Mesenchymal stem cell (in vitro differentiated cells and primary cell): Measurements from ENCODE around the gene RADIL.

ENCODE experiments used
- DNase-seq: peaks from one replicate; pipeline ENCODE4 v3.0.0-alpha.2; 2013
- H2AFZ ChIP-seq: one replicate; pipeline ENCODE4 v1.6.1; 2013; ENCODE audit warnings: low read depth, mild to moderate bottlenecking, control low read depth, inconsistent platforms, low read length, moderate library complexity
- H2AK5ac ChIP-seq: 2 replicates; pipeline ENCODE4 v1.6.1; 2013; ENCODE audit warnings: low read length, moderate library complexity, mild to moderate bottlenecking, inconsistent platforms; ENCODE audit not compliant: severe bottlenecking
- H2BK120ac ChIP-seq: one replicate; pipeline ENCODE4 v1.6.1; 2013; ENCODE audit warnings: low read depth, mild to moderate bottlenecking, inconsistent platforms, low read length, moderate library complexity
- H2BK12ac ChIP-seq, 2 experiments: one replicate each; pipeline ENCODE4 v1.6.1; 2013; ENCODE audit warnings: inconsistent platforms in 2 of 2, low read length in 2 of 2, mild to moderate bottlenecking in 2 of 2, moderate library complexity in 2 of 2, control low read depth in 1 of 2
- H2BK15ac ChIP-seq: one replicate; pipeline ENCODE4 v1.6.1; 2013; ENCODE audit warnings: mild to moderate bottlenecking, low read depth, inconsistent platforms; ENCODE audit not compliant: poor library complexity, severe bottlenecking
- H2BK5ac ChIP-seq: 2 replicates; pipeline ENCODE4 v1.6.1; 2013; ENCODE audit warnings: low read depth, mild to moderate bottlenecking, low read length, control low read depth, inconsistent platforms; ENCODE audit not compliant: poor library complexity, severe bottlenecking
- H3K14ac ChIP-seq, 2 experiments: one replicate each; pipeline ENCODE4 v1.6.1; 2013; ENCODE audit warnings: inconsistent platforms in 2 of 2, low read length in 2 of 2, control low read depth in 1 of 2, mild to moderate bottlenecking in 1 of 2, moderate library complexity in 1 of 2
- H3K18ac ChIP-seq, 2 experiments: one replicate each; pipeline ENCODE4 v1.6.1; 2013; ENCODE audit warnings: inconsistent platforms in 2 of 2, low read length in 2 of 2, control low read depth in 1 of 2, low read depth in 1 of 2, mild to moderate bottlenecking in 1 of 2
- H3K23ac ChIP-seq, 2 experiments: one replicate each; pipeline ENCODE4 v1.6.1; 2013; ENCODE audit warnings: inconsistent platforms in 2 of 2, low read length in 2 of 2, mild to moderate bottlenecking in 2 of 2, moderate library complexity in 2 of 2, control low read depth in 1 of 2
- H3K27ac ChIP-seq: 2 replicates; pipeline ENCODE4 v1.5.1; 2013; ENCODE audit warnings: mild to moderate bottlenecking, moderate library complexity, low read length, control low read depth, inconsistent platforms; ENCODE audit not compliant: poor library complexity, severe bottlenecking
- H3K27me3 ChIP-seq, 2 experiments: 2 replicates each; pipeline versions ENCODE4 v1.6.1 to v1.7.0; 2013; ENCODE audit warnings: low read length in 2 of 2, mild to moderate bottlenecking in 2 of 2, moderate library complexity in 2 of 2, control low read depth in 1 of 2, inconsistent platforms in 1 of 2; ENCODE audit not compliant: control insufficient read depth in 1 of 2, insufficient read depth in 1 of 2
- H3K36me3 ChIP-seq, 2 experiments: 2 replicates each; pipeline versions ENCODE4 v1.6.1 to v1.7.0; 2013; ENCODE audit warnings: low read length in 2 of 2, control low read depth in 1 of 2, inconsistent platforms in 1 of 2, low read depth in 1 of 2, mild to moderate bottlenecking in 1 of 2; ENCODE audit not compliant: insufficient read depth in 2 of 2, control insufficient read depth in 1 of 2
- H3K4ac ChIP-seq, 2 experiments: one replicate each; pipeline ENCODE4 v1.6.1; 2013; ENCODE audit warnings: inconsistent platforms in 2 of 2, low read length in 2 of 2, mild to moderate bottlenecking in 2 of 2, moderate library complexity in 2 of 2, control low read depth in 1 of 2, low read depth in 1 of 2
- H3K4me1 ChIP-seq: 2 replicates; pipeline ENCODE4 v1.6.1; 2013; ENCODE audit warnings: low read depth, low read length, control low read depth; ENCODE audit not compliant: control insufficient read depth, insufficient read depth
- H3K4me2 ChIP-seq: 2 replicates; pipeline ENCODE4 v1.6.1; 2013; ENCODE audit warnings: low read length, mild to moderate bottlenecking, inconsistent platforms; ENCODE audit not compliant: poor library complexity, severe bottlenecking
- H3K4me3 ChIP-seq, 2 experiments: 2 replicates each; pipeline versions ENCODE4 v1.5.1 to v1.7.0; 2013; ENCODE audit warnings: low read length in 2 of 2, mild to moderate bottlenecking in 2 of 2, control low read depth in 1 of 2, low read depth in 1 of 2; ENCODE audit not compliant: insufficient read depth in 1 of 2
- H3K79me1 ChIP-seq: replicated peaks from 2 replicates; pipeline ENCODE4 v1.6.1; 2013; ENCODE audit warnings: mild to moderate bottlenecking, control low read depth, low read length, inconsistent platforms; ENCODE audit not compliant: poor library complexity, severe bottlenecking
- H3K9ac ChIP-seq: 2 replicates; pipeline ENCODE4 v1.7.0; 2013; ENCODE audit warnings: mild to moderate bottlenecking, low read length, moderate library complexity
- H3K9me3 ChIP-seq: 2 replicates; pipeline ENCODE4 v1.7.0; 2013; ENCODE audit warnings: mild to moderate bottlenecking, low read length; ENCODE audit not compliant: control insufficient read depth
- H4K8ac ChIP-seq: one replicate; pipeline ENCODE4 v1.6.1; 2013; ENCODE audit warnings: inconsistent platforms, mild to moderate bottlenecking, low read length, moderate library complexity
- H4K91ac ChIP-seq: one replicate; pipeline ENCODE4 v1.6.1; 2013; ENCODE audit warnings: mild to moderate bottlenecking, low read length, inconsistent platforms
- WGBS: methylation state at CpG from one replicate; pipeline ENCODE4 v1.1.7; 2013; ENCODE audit warnings: mixed read lengths; 5-methylcytosine and 5-hydroxymethylcytosine counted together

RADIL gene

DNA sequence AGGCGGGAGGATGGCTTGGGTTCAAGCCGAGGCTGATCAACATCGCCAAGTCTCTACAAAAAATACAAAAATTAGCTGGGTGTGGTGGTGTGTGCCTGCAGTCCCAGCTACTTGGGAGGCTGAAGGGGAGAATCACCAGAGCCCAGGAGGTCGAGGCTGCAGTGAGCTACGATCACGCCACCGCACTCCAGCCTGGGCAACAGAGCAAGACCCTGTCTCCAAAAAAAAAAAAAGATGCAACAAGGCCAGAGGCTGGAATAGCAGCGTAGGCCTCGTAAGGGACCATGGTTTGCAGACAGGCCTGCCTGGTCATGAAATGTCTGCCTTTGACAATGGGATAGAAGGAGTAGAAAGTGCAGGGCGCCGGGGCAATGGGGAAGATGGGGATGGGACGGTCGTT lies 41.7 kb downstream of the RADIL start:
- no peak overlapping the region for H3K4me3 ChIP-seq
- no peaks in the 10 kb centered on the region for H3K36me3 ChIP-seq
- no peak overlapping the region for H2BK5ac ChIP-seq
- no peak overlapping the region for H3K4me2 ChIP-seq
- no peak overlapping the region for H4K91ac ChIP-seq
- WGBS: 89% methylated on average over 13 of the region's 13 CpGs
- H3K4ac ChIP-seq: no peak overlapping the region
- peaks cover 5 to 13% of the 10 kb centered on the region in 2 experiments for H3K27me3 ChIP-seq
- H3K9me3 ChIP-seq: no peaks in the 10 kb centered on the region
- DNase-seq: no peak
- no peak overlapping the region for H4K8ac ChIP-seq
- no peak overlapping the region for H3K27ac ChIP-seq
- H3K23ac ChIP-seq: no peak overlapping the region
- no peaks in the 10 kb centered on the region for H3K79me1 ChIP-seq
- H3K14ac ChIP-seq: no peak overlapping the region
- H3K18ac ChIP-seq: no peak overlapping the region
- H3K9ac ChIP-seq: no peak overlapping the region
- H2BK15ac ChIP-seq: no peak overlapping the region
- H2BK120ac ChIP-seq: no peak overlapping the region
- peaks cover 3% of the 10 kb centered on the region for H3K4me1 ChIP-seq
- no peak overlapping the region for H2AK5ac ChIP-seq
- no peak overlapping the region for H2AFZ ChIP-seq
- H2BK12ac ChIP-seq: no peak overlapping the region

DNA sequence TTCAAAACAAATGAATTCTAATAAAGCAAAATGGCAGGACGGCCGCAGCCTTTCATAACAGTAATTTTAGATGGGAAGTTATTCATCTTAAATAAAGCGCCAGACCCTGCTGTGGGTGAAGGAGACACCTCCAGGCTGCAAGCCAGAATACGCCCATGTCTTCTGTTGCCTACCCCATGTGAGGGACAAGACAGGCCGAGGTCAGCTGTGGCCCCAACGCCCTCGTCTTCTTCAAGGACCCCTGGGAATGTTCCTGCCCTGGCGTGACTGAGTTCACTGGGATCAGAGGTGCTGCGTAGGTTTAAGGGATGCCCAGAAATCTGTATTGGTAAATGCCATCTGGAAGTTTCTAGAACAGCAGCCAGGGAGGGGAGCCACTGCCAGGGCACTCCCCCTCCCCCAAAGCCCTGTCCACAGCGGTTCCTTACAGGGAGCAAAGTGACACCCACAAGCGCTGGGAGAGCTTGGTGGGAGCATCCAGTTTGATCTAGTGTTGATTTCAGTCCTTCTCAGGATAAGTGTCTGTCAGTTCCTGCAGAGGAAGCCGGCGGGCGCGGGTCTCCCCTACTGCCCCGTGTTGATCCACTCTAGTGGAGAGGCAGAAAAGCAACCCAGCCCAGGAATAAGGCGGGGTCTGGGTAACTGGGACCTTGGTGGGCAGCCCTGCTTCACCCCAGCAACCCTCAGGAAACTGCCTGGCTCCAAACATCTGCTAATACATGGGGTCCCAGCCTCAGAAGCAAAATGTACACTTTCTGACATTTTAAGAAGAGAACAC lies 42.3 kb downstream of the RADIL start:
- Histone ChIP-seq H3K4me2 (no peak overlapping the region), H3K18ac (no peak overlapping the region), H3K27ac (no peak overlapping the region), H3K27me3 (peaks cover 5 to 13% of the 10 kb centered on the region in 2 experiments), H2AFZ (no peak overlapping the region), H2BK120ac (no peak overlapping the region), H3K4me3 (no peak overlapping the region), H4K8ac (no peak overlapping the region), H3K79me1 (no peaks in the 10 kb centered on the region), H2BK15ac (no peak overlapping the region), H2BK5ac (no peak overlapping the region), H3K9me3 (no peaks in the 10 kb centered on the region), H2BK12ac (no peak overlapping the region), H4K91ac (no peak overlapping the region), H3K14ac (no peak overlapping the region), H3K36me3 (no peaks in the 10 kb centered on the region), H3K4ac (no peak overlapping the region), H3K23ac (no peak overlapping the region), H2AK5ac (no peak overlapping the region), H3K4me1 (peaks cover 3% of the 10 kb centered on the region), H3K9ac (no peak overlapping the region)
- 91% methylated on average over 17 of the region's 17 CpGs for WGBS
- DNase-seq: no peak

- Histone ChIP-seq H3K79me1 (no peaks in the 10 kb centered on the region), H2BK15ac (no peak overlapping the region), H4K8ac (no peak overlapping the region), H3K4ac (no peak overlapping the region), H2BK5ac (no peak overlapping the region), H3K23ac (no peak overlapping the region), H3K4me2 (no peak overlapping the region), H3K4me1 (peaks cover 7% of the 10 kb centered on the region), H2AFZ (no peak overlapping the region), H3K27me3 (peaks cover 5% of the 10 kb centered on the region in 2 experiments), H3K9ac (no peak overlapping the region), H3K18ac (no peak overlapping the region), H2AK5ac (no peak overlapping the region), H3K36me3 (no peaks in the 10 kb centered on the region), H2BK12ac (no peak overlapping the region), H4K91ac (no peak overlapping the region), H3K27ac (no peak overlapping the region), H3K14ac (no peak overlapping the region), H3K9me3 (no peaks in the 10 kb centered on the region), H2BK120ac (no peak overlapping the region), H3K4me3 (no peak overlapping the region)
- WGBS: 84% methylated on average over 16 of the region's 16 CpGs
- no peak for DNase-seq
These were observed 43.4 kb downstream of the RADIL start for GRCh38 chr7:4840079-4840501.

- H2BK120ac ChIP-seq: no peak overlapping the region
- no peak overlapping the region for H3K23ac ChIP-seq
- H4K8ac ChIP-seq: no peak overlapping the region
- WGBS: 91% methylated on average over 20 of the region's 21 CpGs
- H3K79me1 ChIP-seq: no peaks in the 10 kb centered on the region
- H2AFZ ChIP-seq: no peak overlapping the region
- no peaks in the 10 kb centered on the region for H3K36me3 ChIP-seq
- H3K27ac ChIP-seq: no peak overlapping the region
- no peak for DNase-seq
- H3K4me2 ChIP-seq: no peak overlapping the region
- no peak overlapping the region for H3K18ac ChIP-seq
- H3K27me3 ChIP-seq: peaks cover 0 to 5% of the 10 kb centered on the region in 2 experiments
- H3K14ac ChIP-seq: no peak overlapping the region
- H3K4ac ChIP-seq: no peak overlapping the region
- H3K4me3 ChIP-seq: no peak overlapping the region
- H4K91ac ChIP-seq: no peak overlapping the region
- peaks cover 7% of the 10 kb centered on the region for H3K4me1 ChIP-seq
- no peak overlapping the region for H3K9ac ChIP-seq
- no peaks in the 10 kb centered on the region for H3K9me3 ChIP-seq
- no peak overlapping the region for H2BK15ac ChIP-seq
- H2AK5ac ChIP-seq: no peak overlapping the region
- no peak overlapping the region for H2BK5ac ChIP-seq
- H2BK12ac ChIP-seq: no peak overlapping the region
These were observed 44.7 kb downstream of the RADIL start for GRCh38 chr7:4838626-4839334.
